GM21381 (cell line): Measurements from ENCODE around the gene OSTF1.

Experiments
- ATAC-seq: cut with Tn5 transposase; IDR thresholded peaks from one replicate; pipeline ENCODE4 v1.9.1; 2021; ENCODE audit warnings: mild to moderate bottlenecking, moderate library complexity; ENCODE audit not compliant: unreplicated experiment

The OSTF1 gene

GRCh38 chr9:75117564-75117963 lies 29.2 kb downstream of the OSTF1 start:
- no peak for ATAC-seq

- ATAC-seq: no peak
Measured at GRCh38 chr9:75120686-75121085, 32.4 kb downstream of the OSTF1 start.

GRCh38 chr9:75121914-75122558 lies 33.7 kb downstream of the OSTF1 start:
- no peak for ATAC-seq

GRCh38 chr9:75123696-75124095 lies 35.4 kb downstream of the OSTF1 start:
- no peak for ATAC-seq

- no peak for ATAC-seq
Measured at GRCh38 chr9:75128535-75128934, 40.2 kb downstream of the OSTF1 start.

GRCh38 chr9:75130172-75130571 lies 41.9 kb downstream of the OSTF1 start:
- ATAC-seq: no peak

- ATAC-seq: no peak
Measured at GRCh38 chr9:75130621-75131230, 42.4 kb downstream of the OSTF1 start.

GRCh38 chr9:75131700-75132099 lies 43.4 kb downstream of the OSTF1 start:
- ATAC-seq: no peak

- ATAC-seq: no peak
Measured at GRCh38 chr9:75132244-75132643, 43.9 kb downstream of the OSTF1 start.

- no peak for ATAC-seq
Measured at GRCh38 chr9:75133396-75133795, 45.1 kb downstream of the OSTF1 start.

GRCh38 chr9:75134495-75134894 lies 46.2 kb downstream of the OSTF1 start:
- no peak for ATAC-seq

- no peak for ATAC-seq
Measured at GRCh38 chr9:75138260-75139040, 50.1 kb downstream of the OSTF1 start.

- no peak for ATAC-seq
Measured at GRCh38 chr9:75139201-75139600, 50.9 kb downstream of the OSTF1 start.

GRCh38 chr9:75140261-75140660 lies 51.9 kb downstream of the OSTF1 start:
- no peak for ATAC-seq

GRCh38 chr9:75142202-75142601 lies 53.9 kb downstream of the OSTF1 start:
- no peak for ATAC-seq

- no peak for ATAC-seq
Measured at GRCh38 chr9:75146229-75146628, 57.9 kb downstream of the OSTF1 start.

GRCh38 chr9:75147638-75148037 lies 59.3 kb downstream of the OSTF1 start:
- peak; percentile 41 for ATAC-seq

GRCh38 chr9:75148561-75148960 lies 60.2 kb downstream of the OSTF1 start:
- no peak for ATAC-seq

GRCh38 chr9:75149841-75150241 lies 61.5 kb downstream of the OSTF1 start:
- ATAC-seq: no peak

GRCh38 chr9:75150512-75150911 lies 62.2 kb downstream of the OSTF1 start:
- ATAC-seq: no peak

- ATAC-seq: no peak
Measured at GRCh38 chr9:75152416-75152815, 64.1 kb downstream of the OSTF1 start.

- no peak for ATAC-seq
Measured at GRCh38 chr9:75156858-75157257, 68.5 kb downstream of the OSTF1 start.
